Loucy (cell line): Measurements from ENCODE around the gene SLC23A2.

Experiments
- H2AFZ ChIP-seq: fragments of 200-600 bp; sonication (generic); 2 replicates; pipeline ENCODE4 v1.6.0; 2016; ENCODE audit warnings: antibody characterized with exemption, mild to moderate bottlenecking, low read length, moderate library complexity
- H3F3A ChIP-seq: fragments of 200-600 bp; 2 replicates; pipeline ENCODE4 v1.6.0; 2016; ENCODE audit warnings: antibody characterized with exemption, low read depth, mild to moderate bottlenecking
- H3K27me3 ChIP-seq: fragments of 200-600 bp; sonication (generic); 2 replicates; pipeline ENCODE4 v1.6.1; 2014; ENCODE audit warnings: low read length, mild to moderate bottlenecking; ENCODE audit not compliant: insufficient read depth, poor library complexity, severe bottlenecking
- H3K36me3 ChIP-seq: fragments of 200-600 bp; sonication (generic); 2 replicates; pipeline ENCODE4 v1.6.1; 2016; ENCODE audit warnings: low read length; ENCODE audit not compliant: insufficient read depth
- H3K4me1 ChIP-seq: fragments of 200-600 bp; sonication (generic); 2 replicates; pipeline ENCODE4 v1.5.1; 2014; ENCODE audit warnings: low read length, mild to moderate bottlenecking; ENCODE audit not compliant: insufficient read depth, poor library complexity, severe bottlenecking
- H3K4me2 ChIP-seq: fragments of 200-600 bp; sonication (generic); 2 replicates; pipeline ENCODE4 v1.6.0; 2014; ENCODE audit warnings: antibody characterized with exemption, low read length, low read depth, mild to moderate bottlenecking; ENCODE audit not compliant: poor library complexity, severe bottlenecking
- H3K4me3 ChIP-seq: fragments of 200-600 bp; sonication (generic); 2 replicates; pipeline ENCODE4 v1.5.1; 2014; ENCODE audit warnings: low read length, mild to moderate bottlenecking, mixed read lengths; ENCODE audit not compliant: poor library complexity, severe bottlenecking
- H3K79me2 ChIP-seq: fragments of 200-600 bp; sonication (generic); 2 replicates; pipeline ENCODE4 v1.6.1; 2014; ENCODE audit warnings: low read length; ENCODE audit not compliant: insufficient read depth
- H3K9ac ChIP-seq: fragments of 200-600 bp; sonication (generic); 2 replicates; pipeline ENCODE4 v1.6.0; 2014; ENCODE audit warnings: mild to moderate bottlenecking, low read depth, low read length, moderate library complexity; ENCODE audit not compliant: poor library complexity, severe bottlenecking
- H3K9me2 ChIP-seq: fragments of 200-600 bp; sonication (generic); replicated peaks from 2 replicates; pipeline ENCODE4 v1.6.1; 2016; ENCODE audit warnings: low read depth, low read length, mixed read lengths
- H3K9me3 ChIP-seq: fragments of 200-600 bp; sonication (generic); 2 replicates; pipeline ENCODE4 v1.6.1; 2014; ENCODE audit warnings: mild to moderate bottlenecking, antibody characterized with exemption, low read length, low read depth; ENCODE audit not compliant: insufficient read depth
- H4K20me1 ChIP-seq: fragments of 200-600 bp; sonication (generic); 2 replicates; pipeline ENCODE4 v1.6.0; 2014; ENCODE audit warnings: antibody characterized with exemption, low read length, mild to moderate bottlenecking; ENCODE audit not compliant: insufficient read depth, poor library complexity, severe bottlenecking
- EZH2phosphoT487 ChIP-seq: fragments of 200-600 bp; IDR thresholded peaks from 2 replicates; pipeline ENCODE4 v1.6.1; 2018; ENCODE audit warnings: antibody characterized with exemption, mild to moderate bottlenecking, moderate library complexity, borderline replicate concordance
- TF ChIP-seq, protein P1 (sequence below): fragments of 200-600 bp; sonication (generic); conservative IDR thresholded peaks from 2 replicates; pipeline ENCODE4 v1.5.1; 2014; ENCODE audit warnings: mild to moderate bottlenecking, antibody characterized with exemption, low read length

Gene SLC23A2

DNA sequence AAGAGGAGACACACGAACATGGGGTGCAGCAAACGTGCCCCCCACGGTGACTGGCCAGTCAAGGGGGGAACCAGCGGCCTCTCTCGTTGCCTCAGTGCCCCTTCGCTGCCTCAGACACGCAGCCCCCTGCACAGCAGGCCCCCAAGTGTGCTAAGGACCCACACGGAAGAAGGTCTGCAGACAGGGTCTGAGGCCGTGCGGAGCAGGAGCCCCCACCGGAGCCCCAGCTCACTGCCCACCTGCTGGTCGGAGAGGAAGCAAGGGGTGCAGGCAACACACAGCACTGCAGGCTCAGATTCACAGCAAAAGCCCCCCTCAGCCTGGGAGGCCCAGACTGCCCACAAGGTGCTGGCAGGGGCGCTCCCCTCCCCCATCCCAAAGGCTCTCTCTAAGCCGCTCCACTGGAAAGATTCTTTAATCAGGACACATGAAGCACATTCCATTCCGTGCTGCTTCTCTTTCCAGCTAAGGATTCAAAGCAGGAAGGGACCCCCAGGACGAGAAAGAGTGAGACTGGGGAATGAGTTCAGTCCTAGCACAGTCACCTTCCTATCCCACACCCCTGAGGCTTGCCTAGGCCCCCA is 105.1 kb downstream of the SLC23A2 start:
- no peaks in the 10 kb centered on the region for H3K79me2 ChIP-seq
- no peak for TF ChIP-seq EZH2phosphoT487
- TF ChIP-seq, protein P1, sequence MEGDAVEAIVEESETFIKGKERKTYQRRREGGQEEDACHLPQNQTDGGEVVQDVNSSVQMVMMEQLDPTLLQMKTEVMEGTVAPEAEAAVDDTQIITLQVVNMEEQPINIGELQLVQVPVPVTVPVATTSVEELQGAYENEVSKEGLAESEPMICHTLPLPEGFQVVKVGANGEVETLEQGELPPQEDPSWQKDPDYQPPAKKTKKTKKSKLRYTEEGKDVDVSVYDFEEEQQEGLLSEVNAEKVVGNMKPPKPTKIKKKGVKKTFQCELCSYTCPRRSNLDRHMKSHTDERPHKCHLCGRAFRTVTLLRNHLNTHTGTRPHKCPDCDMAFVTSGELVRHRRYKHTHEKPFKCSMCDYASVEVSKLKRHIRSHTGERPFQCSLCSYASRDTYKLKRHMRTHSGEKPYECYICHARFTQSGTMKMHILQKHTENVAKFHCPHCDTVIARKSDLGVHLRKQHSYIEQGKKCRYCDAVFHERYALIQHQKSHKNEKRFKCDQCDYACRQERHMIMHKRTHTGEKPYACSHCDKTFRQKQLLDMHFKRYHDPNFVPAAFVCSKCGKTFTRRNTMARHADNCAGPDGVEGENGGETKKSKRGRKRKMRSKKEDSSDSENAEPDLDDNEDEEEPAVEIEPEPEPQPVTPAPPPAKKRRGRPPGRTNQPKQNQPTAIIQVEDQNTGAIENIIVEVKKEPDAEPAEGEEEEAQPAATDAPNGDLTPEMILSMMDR, result no peak
- H3K27me3 ChIP-seq, result no peaks in the 10 kb centered on the region
- no peak overlapping the region for H3K4me3 ChIP-seq
- no peak overlapping the region for H3K9ac ChIP-seq
- no peaks in the 10 kb centered on the region for H3F3A ChIP-seq
- H3K9me3 ChIP-seq, result no peaks in the 10 kb centered on the region
- peaks cover 32% of the 10 kb centered on the region; the same call in 1 of the 2 replicates for H3K36me3 ChIP-seq
- no peaks in the 10 kb centered on the region for H3K9me2 ChIP-seq
- H2AFZ ChIP-seq, result no peak overlapping the region
- H3K4me2 ChIP-seq, result no peak overlapping the region
- H4K20me1 ChIP-seq, result no peaks in the 10 kb centered on the region
- no peaks in the 10 kb centered on the region for H3K4me1 ChIP-seq

DNA sequence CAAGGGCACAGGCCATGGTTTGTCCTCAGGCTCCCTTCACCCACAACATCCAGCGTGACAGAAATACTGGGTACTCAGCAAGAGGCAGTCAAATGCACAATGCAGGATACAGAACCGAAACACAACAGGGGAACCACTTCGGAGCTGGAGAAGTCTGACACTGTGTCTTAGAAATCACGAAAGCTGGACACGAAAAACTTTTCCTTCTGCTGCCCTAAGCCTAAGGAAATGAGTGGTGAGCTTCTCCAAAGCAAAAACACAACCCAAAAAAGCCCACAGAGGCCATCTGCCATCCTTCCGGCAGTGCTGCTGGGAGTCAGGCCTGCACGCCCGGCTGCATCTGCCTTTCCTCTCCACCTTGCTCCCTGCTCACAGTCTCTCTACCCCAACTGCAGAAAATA is 106.3 kb downstream of the SLC23A2 start:
- H3K79me2 ChIP-seq, result no peaks in the 10 kb centered on the region
- H4K20me1 ChIP-seq, result no peaks in the 10 kb centered on the region
- TF ChIP-seq, protein P1, result no peak
- TF ChIP-seq EZH2phosphoT487, result no peak
- no peak overlapping the region for H3K4me3 ChIP-seq
- peaks cover 24% of the 10 kb centered on the region; the same call in 1 of the 2 replicates for H3K36me3 ChIP-seq
- peaks cover 3% of the 10 kb centered on the region for H3K4me1 ChIP-seq
- no peaks in the 10 kb centered on the region for H3K27me3 ChIP-seq
- H3F3A ChIP-seq, result no peaks in the 10 kb centered on the region
- no peak overlapping the region for H2AFZ ChIP-seq
- no peak overlapping the region for H3K9ac ChIP-seq
- H3K4me2 ChIP-seq, result no peak overlapping the region
- H3K9me3 ChIP-seq, result no peaks in the 10 kb centered on the region
- no peaks in the 10 kb centered on the region for H3K9me2 ChIP-seq

DNA sequence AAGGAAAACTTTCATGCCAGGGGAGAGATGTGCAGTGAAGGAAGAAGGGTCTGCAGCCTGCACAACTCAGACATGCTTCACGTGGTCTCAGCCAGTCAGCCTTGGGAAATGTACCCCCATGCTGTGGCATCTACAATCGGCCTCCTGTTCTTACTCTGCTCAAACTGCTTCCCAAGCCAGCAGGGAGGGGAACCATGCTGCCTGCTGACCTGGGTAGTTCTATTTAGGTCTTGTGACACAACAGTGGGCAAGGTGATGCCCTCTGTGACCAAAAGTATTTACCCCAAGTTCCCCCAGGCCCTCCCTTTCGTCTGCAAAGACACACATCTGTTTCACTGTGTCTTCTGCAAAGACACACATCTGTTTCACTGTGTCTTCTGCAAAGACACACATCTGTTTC is 106.9 kb downstream of the SLC23A2 start:
- Histone ChIP-seq H3K36me3 (peaks cover 26% of the 10 kb centered on the region; the same call in 1 of the 2 replicates), H4K20me1 (no peaks in the 10 kb centered on the region), H3K4me2 (no peak overlapping the region), H3K27me3 (no peaks in the 10 kb centered on the region), H3K4me1 (peaks cover 3% of the 10 kb centered on the region), H3K9ac (no peak overlapping the region), H3K9me3 (no peaks in the 10 kb centered on the region), H3K79me2 (no peaks in the 10 kb centered on the region), H2AFZ (no peak overlapping the region), H3K4me3 (no peak overlapping the region), H3F3A (no peaks in the 10 kb centered on the region), H3K9me2 (no peaks in the 10 kb centered on the region)
- TF ChIP-seq, protein P1, result no peak
- no peak for TF ChIP-seq EZH2phosphoT487
